Measurements from ENCODE around the gene CLIC4. TPM values are rescaled to one million over a fixed set of nuclear protein-coding genes. Genes with fewer than 3 reads are reported as not detected.
"Not testable (repeated sequence)": the region's sequence is repeated elsewhere in the genome, so short reads cannot be mapped to it uniquely, and the experiment has no call there.

The CLIC4 gene
- polyA plus RNA-seq, 2 donors: 15.3 to 29.8 TPM

DNA sequence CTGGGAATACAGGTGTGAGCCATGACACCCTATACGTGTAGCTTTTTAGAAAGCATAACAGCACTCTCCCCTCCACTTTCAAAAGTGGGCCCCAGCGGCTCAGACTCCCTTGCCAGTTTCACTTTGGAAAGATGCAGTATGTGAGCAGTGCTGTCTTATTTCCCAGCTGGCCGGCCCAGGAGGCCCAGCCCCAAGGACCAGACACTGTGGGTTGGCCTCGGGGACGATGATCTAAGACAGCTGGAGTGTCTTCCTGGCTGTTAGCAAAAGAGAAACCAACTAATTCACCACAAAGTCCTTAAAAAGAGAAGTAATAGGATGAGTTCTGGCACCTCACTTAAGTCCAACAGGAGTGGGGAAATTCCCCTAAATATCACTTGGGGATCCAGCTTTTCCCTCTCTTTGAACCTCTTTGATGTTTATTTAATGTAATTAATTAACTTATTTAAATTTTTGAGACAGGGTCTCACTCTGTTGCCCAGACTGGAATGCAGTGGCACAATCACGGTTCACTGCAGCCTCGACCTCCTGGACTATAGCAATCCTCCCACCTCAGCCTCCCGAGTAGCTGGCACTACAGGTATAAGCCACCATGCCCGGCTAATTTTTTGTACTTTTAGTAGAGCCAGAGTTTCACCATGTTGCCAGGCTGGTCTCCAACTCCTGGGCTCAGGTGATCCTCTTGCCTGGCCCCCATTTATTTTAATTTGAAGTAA, 17.6 kb upstream of the CLIC4 start:
- Histone ChIP-seq H3K36me3 (ENCODE audit: control insufficient read depth in 2 of 2, insufficient read depth in 2 of 2, low read length in 1 of 2) (no peaks in the 10 kb centered on the region), H3K4me1 (ENCODE audit: control insufficient read depth in 2 of 2, insufficient read depth in 2 of 2, low read length in 1 of 2) (peaks cover 0 to 9% of the 10 kb centered on the region in 2 donors), H3K27me3 (ENCODE audit: control insufficient read depth in 1 of 2, insufficient read depth in 2 of 2, low read length in 2 of 2) (no peaks in the 10 kb centered on the region), H3K4me3 (ENCODE audit: low read depth in 1 of 2, low read length in 2 of 2) (no peak overlapping the region), H3K27ac (ENCODE audit: low read depth in 2 of 2, low read length in 1 of 2) (peak overlapping the region in 1 of 2 donors; percentile 22), H3K9me3 (ENCODE audit: control insufficient read depth in 2 of 2, insufficient read depth in 1 of 2, low read depth in 1 of 2, low read length in 1 of 2) (no peaks in the 10 kb centered on the region)
- 47 to 50% methylated on average over 9 of the region's 9 CpGs for WGBS, 2 donors

- Histone ChIP-seq H3K27me3 (ENCODE audit: control insufficient read depth in 1 of 2, insufficient read depth in 2 of 2, low read length in 2 of 2) (no peaks in the 10 kb centered on the region), H3K36me3 (ENCODE audit: control insufficient read depth in 2 of 2, insufficient read depth in 2 of 2, low read length in 1 of 2) (no peaks in the 10 kb centered on the region), H3K27ac (ENCODE audit: low read depth in 2 of 2, low read length in 1 of 2) (no peak overlapping the region), H3K9me3 (ENCODE audit: control insufficient read depth in 2 of 2, insufficient read depth in 1 of 2, low read depth in 1 of 2, low read length in 1 of 2) (no peaks in the 10 kb centered on the region), H3K4me1 (ENCODE audit: control insufficient read depth in 2 of 2, insufficient read depth in 2 of 2, low read length in 1 of 2) (peaks cover 0 to 9% of the 10 kb centered on the region in 2 donors), H3K4me3 (ENCODE audit: low read depth in 1 of 2, low read length in 2 of 2) (no peak overlapping the region)
- 76 to 78% methylated on average over 10 of the region's 10 CpGs for WGBS, 2 donors
Measured at GRCh38 chr1:24728982-24729381, 16.3 kb upstream of the CLIC4 start.

GRCh38 chr1:24732186-24732885, 12.9 kb upstream of the CLIC4 start:
- H3K4me1 ChIP-seq (ENCODE audit: control insufficient read depth in 2 of 2, insufficient read depth in 2 of 2, low read length in 1 of 2): peaks cover 0 to 6% of the 10 kb centered on the region in 2 donors
- H3K9me3 ChIP-seq (ENCODE audit: control insufficient read depth in 2 of 2, insufficient read depth in 1 of 2, low read depth in 1 of 2, low read length in 1 of 2): no peaks in the 10 kb centered on the region
- WGBS, 2 donors: 75 to 76% methylated on average over 4 of the region's 4 CpGs
- H3K27me3 ChIP-seq (ENCODE audit: control insufficient read depth in 1 of 2, insufficient read depth in 2 of 2, low read length in 2 of 2): no peaks in the 10 kb centered on the region
- H3K4me3 ChIP-seq (ENCODE audit: low read depth in 1 of 2, low read length in 2 of 2): no peak overlapping the region
- H3K27ac ChIP-seq (ENCODE audit: low read depth in 2 of 2, low read length in 1 of 2): no peak overlapping the region
- H3K36me3 ChIP-seq (ENCODE audit: control insufficient read depth in 2 of 2, insufficient read depth in 2 of 2, low read length in 1 of 2): no peaks in the 10 kb centered on the region

GRCh38 chr1:24733342-24733741, 11.9 kb upstream of the CLIC4 start:
- 78 to 86% methylated on average over 7 of the region's 7 CpGs for WGBS, 2 donors

DNA sequence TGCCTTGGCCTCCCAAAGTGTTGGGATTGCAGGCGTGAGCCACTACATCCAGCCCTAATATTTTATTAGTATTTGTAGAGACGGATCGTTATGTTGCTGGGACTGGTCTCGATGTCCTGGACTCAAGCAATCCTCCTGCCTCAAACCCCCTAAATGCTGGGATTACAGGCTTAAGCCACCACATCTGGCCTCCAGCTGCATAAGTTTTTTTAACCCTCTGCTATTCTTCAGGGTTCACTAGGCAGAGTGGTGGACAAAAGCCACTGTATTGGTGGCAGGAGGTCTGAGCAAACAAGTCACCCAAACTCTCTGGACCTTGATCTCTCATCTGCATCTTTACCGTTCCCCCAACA, 10.1 kb upstream of the CLIC4 start:
- WGBS, 2 donors: 78 to 85% methylated on average over 5 of the region's 5 CpGs
- Histone ChIP-seq H3K36me3 (ENCODE audit: control insufficient read depth in 2 of 2, insufficient read depth in 2 of 2, low read length in 1 of 2) (no peaks in the 10 kb centered on the region), H3K9me3 (ENCODE audit: control insufficient read depth in 2 of 2, insufficient read depth in 1 of 2, low read depth in 1 of 2, low read length in 1 of 2) (no peaks in the 10 kb centered on the region), H3K27ac (ENCODE audit: low read depth in 2 of 2, low read length in 1 of 2) (no peak overlapping the region), H3K27me3 (ENCODE audit: control insufficient read depth in 1 of 2, insufficient read depth in 2 of 2, low read length in 2 of 2) (no peaks in the 10 kb centered on the region), H3K4me3 (ENCODE audit: low read depth in 1 of 2, low read length in 2 of 2) (no peak overlapping the region), H3K4me1 (ENCODE audit: control insufficient read depth in 2 of 2, insufficient read depth in 2 of 2, low read length in 1 of 2) (peaks cover 0 to 3% of the 10 kb centered on the region in 2 donors)

More at GRCh38 chr1:24733342-24733741, 11.9 kb upstream of the CLIC4 start:
- H3K27ac ChIP-seq (ENCODE audit: low read depth in 2 of 2, low read length in 1 of 2); H3K4me1 ChIP-seq (ENCODE audit: control insufficient read depth in 2 of 2, insufficient read depth in 2 of 2, low read length in 1 of 2); H3K36me3 ChIP-seq (ENCODE audit: control insufficient read depth in 2 of 2, insufficient read depth in 2 of 2, low read length in 1 of 2); H3K4me3 ChIP-seq (ENCODE audit: low read depth in 1 of 2, low read length in 2 of 2); H3K27me3 ChIP-seq (ENCODE audit: control insufficient read depth in 1 of 2, insufficient read depth in 2 of 2, low read length in 2 of 2); H3K9me3 ChIP-seq (ENCODE audit: control insufficient read depth in 2 of 2, insufficient read depth in 1 of 2, low read depth in 1 of 2, low read length in 1 of 2): not testable (repeated sequence)

DNA sequence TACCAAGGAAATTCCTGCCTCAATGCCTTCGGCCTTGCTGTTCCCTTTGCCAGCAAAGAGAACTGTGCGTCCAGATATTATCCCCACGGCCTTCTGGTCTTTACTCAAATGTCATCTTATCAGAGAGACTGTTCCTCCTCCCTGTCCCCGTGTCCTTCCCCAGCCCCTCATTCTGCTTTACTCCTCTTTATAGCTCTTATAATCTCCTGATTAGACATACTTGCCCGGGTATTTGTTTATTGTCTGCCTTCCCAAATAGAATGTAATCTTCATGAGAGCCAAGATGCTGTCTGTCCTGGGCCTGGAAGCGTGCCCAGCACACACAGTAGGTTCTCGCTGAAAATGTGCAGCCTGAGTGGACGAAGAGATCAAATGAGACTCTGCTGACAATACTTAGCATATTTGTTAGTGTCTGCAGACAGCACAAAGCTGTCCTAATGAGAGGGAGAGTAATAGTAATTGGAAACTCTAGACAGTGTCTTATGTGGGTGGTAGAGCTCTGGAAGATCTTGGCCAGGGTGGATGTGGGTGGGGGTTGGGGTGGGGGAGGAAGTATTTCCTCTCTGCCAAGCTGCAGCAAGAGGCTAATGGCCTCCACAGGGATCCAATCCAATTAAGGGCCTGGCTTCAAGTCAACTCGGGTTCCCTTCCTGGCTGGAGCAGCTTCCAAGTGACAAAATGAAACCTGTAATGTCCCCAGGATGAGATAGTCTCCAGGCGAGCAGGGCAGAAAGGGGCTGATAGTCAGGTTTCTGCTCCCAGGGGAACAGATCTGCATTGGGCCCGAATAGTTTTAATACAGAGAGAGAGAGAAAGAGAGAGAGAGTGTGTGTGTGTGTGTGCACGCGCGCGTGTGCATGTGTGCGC, 9.5 kb upstream of the CLIC4 start:
- WGBS, 2 donors: 45 to 54% methylated on average over 16 of the region's 16 CpGs
- H3K4me3 ChIP-seq (ENCODE audit: low read depth in 1 of 2, low read length in 2 of 2): no peak overlapping the region
- peak overlapping the region; percentile 5 to 16 for H3K27ac ChIP-seq (ENCODE audit: low read depth in 2 of 2, low read length in 1 of 2)
- H3K27me3 ChIP-seq (ENCODE audit: control insufficient read depth in 1 of 2, insufficient read depth in 2 of 2, low read length in 2 of 2): no peaks in the 10 kb centered on the region
- H3K36me3 ChIP-seq (ENCODE audit: control insufficient read depth in 2 of 2, insufficient read depth in 2 of 2, low read length in 1 of 2): no peaks in the 10 kb centered on the region
- no peaks in the 10 kb centered on the region for H3K4me1 ChIP-seq (ENCODE audit: control insufficient read depth in 2 of 2, insufficient read depth in 2 of 2, low read length in 1 of 2)
- no peaks in the 10 kb centered on the region for H3K9me3 ChIP-seq (ENCODE audit: control insufficient read depth in 2 of 2, insufficient read depth in 1 of 2, low read depth in 1 of 2, low read length in 1 of 2)

DNA sequence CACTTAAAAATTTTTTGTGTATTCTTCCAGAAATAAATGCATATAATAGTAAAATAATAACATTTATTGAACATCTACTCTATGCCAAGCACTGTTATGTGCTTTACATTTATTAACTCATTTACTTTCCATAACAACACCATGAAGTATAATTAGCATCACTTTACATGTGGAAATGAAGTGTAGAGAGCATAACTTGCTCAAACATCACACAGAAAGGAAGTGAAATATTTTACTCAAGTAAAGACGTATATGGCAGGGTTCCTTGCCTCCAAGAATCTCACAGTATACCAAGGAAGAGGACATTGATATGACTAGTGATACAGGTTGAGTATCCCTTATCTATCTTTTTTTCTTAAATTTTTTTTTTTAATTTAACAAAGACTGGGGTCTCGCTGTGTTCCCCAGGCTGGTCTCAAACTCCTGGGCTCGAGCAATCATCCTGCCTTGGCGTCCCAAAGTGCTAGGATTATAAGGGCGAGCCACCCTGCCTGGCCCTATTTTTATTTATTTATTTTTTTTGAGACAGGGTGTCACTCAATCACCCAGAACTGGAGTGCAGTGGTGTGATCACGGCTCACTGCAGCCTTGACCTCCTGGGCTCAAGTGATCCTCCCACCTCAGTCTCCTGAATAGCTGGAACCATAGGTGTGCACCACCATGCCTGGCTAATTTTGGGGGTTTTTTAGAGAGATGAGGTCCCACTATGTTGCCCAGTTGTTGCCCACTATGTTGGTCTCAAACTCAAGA, 7.7 kb upstream of the CLIC4 start:
- 89 to 91% methylated on average over 6 of the region's 6 CpGs for WGBS, 2 donors
- Histone ChIP-seq H3K36me3 (ENCODE audit: control insufficient read depth in 2 of 2, insufficient read depth in 2 of 2, low read length in 1 of 2) (no peaks in the 10 kb centered on the region), H3K9me3 (ENCODE audit: control insufficient read depth in 2 of 2, insufficient read depth in 1 of 2, low read depth in 1 of 2, low read length in 1 of 2) (no peaks in the 10 kb centered on the region), H3K27me3 (ENCODE audit: control insufficient read depth in 1 of 2, insufficient read depth in 2 of 2, low read length in 2 of 2) (no peaks in the 10 kb centered on the region), H3K27ac (ENCODE audit: low read depth in 2 of 2, low read length in 1 of 2) (no peak overlapping the region), H3K4me1 (ENCODE audit: control insufficient read depth in 2 of 2, insufficient read depth in 2 of 2, low read length in 1 of 2) (no peaks in the 10 kb centered on the region), H3K4me3 (ENCODE audit: low read depth in 1 of 2, low read length in 2 of 2) (no peak overlapping the region)

- H3K36me3 ChIP-seq (ENCODE audit: control insufficient read depth in 2 of 2, insufficient read depth in 2 of 2, low read length in 1 of 2): no peaks in the 10 kb centered on the region
- H3K27ac ChIP-seq (ENCODE audit: low read depth in 2 of 2, low read length in 1 of 2): no peak overlapping the region
- WGBS, 2 donors: 95 to 97% methylated on average over 9 of the region's 9 CpGs
- no peak overlapping the region for H3K4me3 ChIP-seq (ENCODE audit: low read depth in 1 of 2, low read length in 2 of 2)
- H3K4me1 ChIP-seq (ENCODE audit: control insufficient read depth in 2 of 2, insufficient read depth in 2 of 2, low read length in 1 of 2): no peaks in the 10 kb centered on the region
- no peaks in the 10 kb centered on the region for H3K9me3 ChIP-seq (ENCODE audit: control insufficient read depth in 2 of 2, insufficient read depth in 1 of 2, low read depth in 1 of 2, low read length in 1 of 2)
- no peaks in the 10 kb centered on the region for H3K27me3 ChIP-seq (ENCODE audit: control insufficient read depth in 1 of 2, insufficient read depth in 2 of 2, low read length in 2 of 2)
Measured at GRCh38 chr1:24739241-24739640, 6.0 kb upstream of the CLIC4 start.
